HepG2 (cell line): ENCODE data around the gene VWA2. TPM values are rescaled to one million over a fixed set of nuclear protein-coding genes. Genes with fewer than 3 reads are reported as not detected.

ENCODE experiments used
- ERF ChIP-seq: IDR thresholded peaks from 2 replicates; pipeline ENCODE4 v1.6.1; 2018; ENCODE audit warnings: missing biosample characterization, missing genetic modification reagents
- IRF2 ChIP-seq: IDR thresholded peaks from 2 replicates; pipeline ENCODE4 v1.6.1; 2018; ENCODE audit warnings: missing genetic modification reagents, missing compliant biosample characterization
- NR2F6 ChIP-seq, 2 experiments: IDR thresholded peaks; 2 replicates each; pipeline ENCODE4 v1.6.1; 2016; ENCODE audit warnings: antibody characterized with exemption in 1 of 2, mild to moderate bottlenecking in 1 of 2
- PHB2 ChIP-seq: fragments of 450-650 bp; IDR thresholded peaks from 2 replicates; pipeline ENCODE4 v1.6.1; 2018; ENCODE audit not compliant: partially characterized antibody
- RCOR2 ChIP-seq: IDR thresholded peaks from 2 replicates; pipeline ENCODE4 v1.6.1; 2016; ENCODE audit warnings: missing biosample characterization, missing genetic modification reagents
- RFXAP ChIP-seq: sonication (generic); formaldehyde crosslinking; IDR thresholded peaks from 2 replicates; pipeline ENCODE4 v1.4.0; 2020; ENCODE audit warnings: missing genetic modification reagents, borderline replicate concordance
- SIX4 ChIP-seq: sonication (generic); formaldehyde crosslinking; IDR thresholded peaks from 2 replicates; pipeline ENCODE4 v1.4.0; 2020; ENCODE audit warnings: missing genetic modification reagents
- SNRNP70 ChIP-seq: fragments of 200-400 bp; formaldehyde crosslinking; IDR thresholded peaks from 2 replicates; pipeline ENCODE4 v1.6.1; 2017; ENCODE audit warnings: mild to moderate bottlenecking, low read depth, low read length, moderate library complexity
- SRSF1 ChIP-seq: fragments of 200-400 bp; formaldehyde crosslinking; optimal IDR thresholded peaks from 2 replicates; pipeline ENCODE3; 2017; ENCODE audit warnings: mild to moderate bottlenecking, low read depth, low read length, moderate library complexity
- STAG1 ChIP-seq: sonication (generic); formaldehyde crosslinking; IDR thresholded peaks from 2 replicates; pipeline ENCODE4 v1.4.0; 2020; ENCODE audit warnings: missing genetic modification reagents
- THAP11 ChIP-seq: IDR thresholded peaks from 2 replicates; pipeline ENCODE4 v1.6.1; 2016; ENCODE audit warnings: missing biosample characterization, missing genetic modification reagents
- XRCC5 ChIP-seq: fragments of 200-400 bp; formaldehyde crosslinking; optimal IDR thresholded peaks from 2 replicates; pipeline ENCODE3; 2017; ENCODE audit warnings: mild to moderate bottlenecking, low read length
- ZNF143 ChIP-seq: sonication (generic); formaldehyde crosslinking; IDR thresholded peaks from 2 replicates; pipeline ENCODE4 v1.4.0; 2020; ENCODE audit warnings: missing genetic modification reagents
- ZNF30 ChIP-seq: sonication (generic); formaldehyde crosslinking; IDR thresholded peaks from 2 replicates; pipeline ENCODE4 v1.5.0; 2020; ENCODE audit warnings: mild to moderate bottlenecking, missing genetic modification reagents
- ZNF446 ChIP-seq: sonication (generic); formaldehyde crosslinking; IDR thresholded peaks from 2 replicates; pipeline ENCODE4 v1.5.0; 2020; ENCODE audit warnings: mild to moderate bottlenecking, missing genetic modification reagents
- ZNF496 ChIP-seq: sonication (generic); formaldehyde crosslinking; IDR thresholded peaks from 2 replicates; pipeline ENCODE4 v1.8.1; 2023; ENCODE audit warnings: mild to moderate bottlenecking, moderate library complexity, missing genetic modification reagents; ENCODE audit not compliant: insufficient replicate concordance
- ZNF772 ChIP-seq: sonication (generic); formaldehyde crosslinking; IDR thresholded peaks from 2 replicates; pipeline ENCODE4 v1.5.0; 2020; ENCODE audit warnings: mild to moderate bottlenecking, missing genetic modification reagents
- polyA plus RNA-seq, 8 experiments: library from polyadenylated mRNA; depleted of rRNA in 3 of 8; stranded (reverse) in 7 of 8; unstranded in 1 of 8; fragments of >200 nt; fragmentation: Illumina TruSeq in 4 of 8; extraction: Trizol in 4 of 8; gene quantifications; 2 replicates each; pipeline versions ENCODE4 v1.2.1 to v1.2.3, GENCODE V29; 2011 to 2016; ENCODE audit warnings: low read depth in 4 of 8, missing spikeins in 1 of 8, mixed read lengths in 1 of 8; ENCODE audit not compliant: insufficient read depth in 1 of 8
- total RNA-seq, 5 experiments: library from RNA; depleted of rRNA; stranded (reverse); fragments of >200 nt; fragmentation: Illumina TruSeq; extraction: Trizol; gene quantifications; 2 replicates each; pipeline ENCODE4 v1.2.3, GENCODE V29; 2016; ENCODE audit warnings: low read depth in 1 of 5
- TF ChIP-seq, protein P1 (sequence below): sonication (generic); formaldehyde crosslinking; IDR thresholded peaks from 2 replicates; pipeline ENCODE4 v1.8.1; 2023; ENCODE audit warnings: mild to moderate bottlenecking, inconsistent platforms, moderate library complexity, missing genetic modification reagents, borderline replicate concordance
- TF ChIP-seq, protein P2 (sequence below): sonication (generic); formaldehyde crosslinking; IDR thresholded peaks from 2 replicates; pipeline ENCODE4 v1.4.0; 2020; ENCODE audit warnings: missing genetic modification reagents
- TF ChIP-seq, protein P3 (sequence below): sonication (generic); formaldehyde crosslinking; IDR thresholded peaks from 2 replicates; pipeline ENCODE4 v1.4.0; 2020; ENCODE audit warnings: missing genetic modification reagents
- TF ChIP-seq, protein P4 (sequence below): sonication (generic); formaldehyde crosslinking; IDR thresholded peaks from 2 replicates; pipeline ENCODE4 v1.4.0; 2020; ENCODE audit warnings: missing genetic modification reagents
- TF ChIP-seq, protein P5 (sequence below): sonication (generic); formaldehyde crosslinking; IDR thresholded peaks from 2 replicates; pipeline ENCODE4 v1.4.0; 2020; ENCODE audit warnings: missing genetic modification reagents, borderline replicate concordance

Gene VWA2
- total and polyA plus RNA-seq, 2 of the 13 experiments (the other 11 are each of a cell fraction or from before 2014, with no cell fraction given), result not detected

DNA sequence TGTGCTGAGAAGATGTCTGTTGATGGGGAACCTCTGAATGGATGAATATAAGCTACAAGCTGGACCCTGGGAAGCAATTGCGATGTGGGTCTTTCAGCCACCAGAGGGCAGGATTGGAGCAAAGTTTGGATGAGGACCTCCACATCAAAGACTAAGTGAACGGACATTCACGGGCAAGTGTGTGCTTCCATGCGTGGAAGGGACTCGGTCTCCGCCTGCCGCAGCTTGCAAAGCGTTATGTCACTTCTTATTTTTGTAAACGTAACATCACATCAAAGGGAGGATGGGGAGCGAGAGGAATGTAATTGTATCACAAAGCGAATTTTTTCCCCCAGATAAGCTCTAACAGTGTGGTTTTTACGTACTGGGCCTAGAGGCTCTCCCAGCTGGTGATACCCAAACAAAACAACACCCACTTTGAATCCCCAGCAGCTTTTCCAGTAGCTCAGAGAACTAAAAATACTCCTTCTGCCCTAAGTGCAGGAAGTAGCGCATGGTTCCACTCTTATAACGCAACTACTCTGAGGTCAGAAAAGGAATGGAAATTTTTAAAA is 65.0 kb downstream of the VWA2 start (continued):
- TF ChIP-seq ZNF30 (CRISPR knock-in tag), result no peak
- peak; percentile 23 for TF ChIP-seq XRCC5
- TF ChIP-seq, protein P1, sequence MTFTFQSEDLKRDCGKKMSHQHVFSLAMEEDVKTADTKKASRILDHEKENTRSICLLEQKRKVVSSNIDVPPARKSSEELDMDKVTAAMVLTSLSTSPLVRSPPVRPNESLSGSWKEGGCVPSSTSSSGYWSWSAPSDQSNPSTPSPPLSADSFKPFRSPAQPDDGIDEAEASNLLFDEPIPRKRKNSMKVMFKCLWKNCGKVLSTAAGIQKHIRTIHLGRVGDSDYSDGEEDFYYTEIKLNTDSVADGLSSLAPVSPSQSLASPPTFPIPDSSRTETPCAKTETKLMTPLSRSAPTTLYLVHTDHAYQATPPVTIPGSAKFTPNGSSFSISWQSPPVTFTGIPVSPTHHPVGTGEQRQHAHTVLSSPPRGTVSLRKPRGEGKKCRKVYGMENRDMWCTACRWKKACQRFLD (CRISPR knock-in tag), result no peak
- peak; percentile 90 for TF ChIP-seq STAG1
- TF ChIP-seq ZNF496 (CRISPR knock-in tag), result no peak
- no peak for TF ChIP-seq SRSF1
- TF ChIP-seq ZNF772 (CRISPR knock-in tag), result no peak
- TF ChIP-seq RFXAP (CRISPR knock-in tag), result no peak
- TF ChIP-seq, protein P2, sequence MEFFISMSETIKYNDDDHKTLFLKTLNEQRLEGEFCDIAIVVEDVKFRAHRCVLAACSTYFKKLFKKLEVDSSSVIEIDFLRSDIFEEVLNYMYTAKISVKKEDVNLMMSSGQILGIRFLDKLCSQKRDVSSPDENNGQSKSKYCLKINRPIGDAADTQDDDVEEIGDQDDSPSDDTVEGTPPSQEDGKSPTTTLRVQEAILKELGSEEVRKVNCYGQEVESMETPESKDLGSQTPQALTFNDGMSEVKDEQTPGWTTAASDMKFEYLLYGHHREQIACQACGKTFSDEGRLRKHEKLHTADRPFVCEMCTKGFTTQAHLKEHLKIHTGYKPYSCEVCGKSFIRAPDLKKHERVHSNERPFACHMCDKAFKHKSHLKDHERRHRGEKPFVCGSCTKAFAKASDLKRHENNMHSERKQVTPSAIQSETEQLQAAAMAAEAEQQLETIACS (CRISPR knock-in tag), result no peak
- no peak for TF ChIP-seq PHB2
- TF ChIP-seq SNRNP70, result no peak
- TF ChIP-seq IRF2 (CRISPR knock-in tag), result 0 out of 2 replicates have a peak, but pooled peaks have one; percentile 28
- TF ChIP-seq, protein P3, sequence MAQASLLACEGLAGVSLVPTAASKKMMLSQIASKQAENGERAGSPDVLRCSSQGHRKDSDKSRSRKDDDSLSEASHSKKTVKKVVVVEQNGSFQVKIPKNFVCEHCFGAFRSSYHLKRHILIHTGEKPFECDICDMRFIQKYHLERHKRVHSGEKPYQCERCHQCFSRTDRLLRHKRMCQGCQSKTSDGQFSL (CRISPR knock-in tag), result no peak
- TF ChIP-seq, protein P4, sequence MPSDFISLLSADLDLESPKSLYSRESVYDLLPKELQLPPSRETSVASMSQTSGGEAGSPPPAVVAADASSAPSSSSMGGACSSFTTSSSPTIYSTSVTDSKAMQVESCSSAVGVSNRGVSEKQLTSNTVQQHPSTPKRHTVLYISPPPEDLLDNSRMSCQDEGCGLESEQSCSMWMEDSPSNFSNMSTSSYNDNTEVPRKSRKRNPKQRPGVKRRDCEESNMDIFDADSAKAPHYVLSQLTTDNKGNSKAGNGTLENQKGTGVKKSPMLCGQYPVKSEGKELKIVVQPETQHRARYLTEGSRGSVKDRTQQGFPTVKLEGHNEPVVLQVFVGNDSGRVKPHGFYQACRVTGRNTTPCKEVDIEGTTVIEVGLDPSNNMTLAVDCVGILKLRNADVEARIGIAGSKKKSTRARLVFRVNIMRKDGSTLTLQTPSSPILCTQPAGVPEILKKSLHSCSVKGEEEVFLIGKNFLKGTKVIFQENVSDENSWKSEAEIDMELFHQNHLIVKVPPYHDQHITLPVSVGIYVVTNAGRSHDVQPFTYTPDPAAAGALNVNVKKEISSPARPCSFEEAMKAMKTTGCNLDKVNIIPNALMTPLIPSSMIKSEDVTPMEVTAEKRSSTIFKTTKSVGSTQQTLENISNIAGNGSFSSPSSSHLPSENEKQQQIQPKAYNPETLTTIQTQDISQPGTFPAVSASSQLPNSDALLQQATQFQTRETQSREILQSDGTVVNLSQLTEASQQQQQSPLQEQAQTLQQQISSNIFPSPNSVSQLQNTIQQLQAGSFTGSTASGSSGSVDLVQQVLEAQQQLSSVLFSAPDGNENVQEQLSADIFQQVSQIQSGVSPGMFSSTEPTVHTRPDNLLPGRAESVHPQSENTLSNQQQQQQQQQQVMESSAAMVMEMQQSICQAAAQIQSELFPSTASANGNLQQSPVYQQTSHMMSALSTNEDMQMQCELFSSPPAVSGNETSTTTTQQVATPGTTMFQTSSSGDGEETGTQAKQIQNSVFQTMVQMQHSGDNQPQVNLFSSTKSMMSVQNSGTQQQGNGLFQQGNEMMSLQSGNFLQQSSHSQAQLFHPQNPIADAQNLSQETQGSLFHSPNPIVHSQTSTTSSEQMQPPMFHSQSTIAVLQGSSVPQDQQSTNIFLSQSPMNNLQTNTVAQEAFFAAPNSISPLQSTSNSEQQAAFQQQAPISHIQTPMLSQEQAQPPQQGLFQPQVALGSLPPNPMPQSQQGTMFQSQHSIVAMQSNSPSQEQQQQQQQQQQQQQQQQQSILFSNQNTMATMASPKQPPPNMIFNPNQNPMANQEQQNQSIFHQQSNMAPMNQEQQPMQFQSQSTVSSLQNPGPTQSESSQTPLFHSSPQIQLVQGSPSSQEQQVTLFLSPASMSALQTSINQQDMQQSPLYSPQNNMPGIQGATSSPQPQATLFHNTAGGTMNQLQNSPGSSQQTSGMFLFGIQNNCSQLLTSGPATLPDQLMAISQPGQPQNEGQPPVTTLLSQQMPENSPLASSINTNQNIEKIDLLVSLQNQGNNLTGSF (CRISPR knock-in tag), result no peak
- no peak for TF ChIP-seq ZNF446 (CRISPR knock-in tag)
- TF ChIP-seq RCOR2 (CRISPR knock-in tag), result no peak
- TF ChIP-seq ERF (CRISPR knock-in tag), result 0 out of 2 replicates have a peak, but pooled peaks have one; percentile 26
- 0 out of 2 replicates have a peak, but pooled peaks have one; percentile 11 for TF ChIP-seq THAP11 (CRISPR knock-in tag)
- TF ChIP-seq ZNF143 (CRISPR knock-in tag), result no peak
- TF ChIP-seq, protein P5, sequence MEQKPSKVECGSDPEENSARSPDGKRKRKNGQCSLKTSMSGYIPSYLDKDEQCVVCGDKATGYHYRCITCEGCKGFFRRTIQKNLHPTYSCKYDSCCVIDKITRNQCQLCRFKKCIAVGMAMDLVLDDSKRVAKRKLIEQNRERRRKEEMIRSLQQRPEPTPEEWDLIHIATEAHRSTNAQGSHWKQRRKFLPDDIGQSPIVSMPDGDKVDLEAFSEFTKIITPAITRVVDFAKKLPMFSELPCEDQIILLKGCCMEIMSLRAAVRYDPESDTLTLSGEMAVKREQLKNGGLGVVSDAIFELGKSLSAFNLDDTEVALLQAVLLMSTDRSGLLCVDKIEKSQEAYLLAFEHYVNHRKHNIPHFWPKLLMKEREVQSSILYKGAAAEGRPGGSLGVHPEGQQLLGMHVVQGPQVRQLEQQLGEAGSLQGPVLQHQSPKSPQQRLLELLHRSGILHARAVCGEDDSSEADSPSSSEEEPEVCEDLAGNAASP, result 0 out of 2 replicates have a peak, but pooled peaks have one; percentile 10
- TF ChIP-seq NR2F6 (IDR thresholded peaks at IDR 0.05), result no peak
- TF ChIP-seq NR2F6 (CRISPR knock-in tag; IDR thresholded peaks at IDR 0.05), result no peak
- TF ChIP-seq SIX4 (CRISPR knock-in tag), result no peak
